GM23338 (cell line): ENCODE measurements around the gene PITRM1. TPM values are rescaled to one million over a fixed set of nuclear protein-coding genes. Genes with fewer than 3 reads are reported as not detected.

Experiments
- ATAC-seq: fragments of 200-7000 bp; cut with Tn5 transposase; 3 replicates; pipeline ENCODE4 v1.9.1; 2020
- DNase-seq: peaks from one replicate; pipeline ENCODE4 v3.0.0-alpha.2; 2015; ENCODE audit warnings: low spot score
- H2AFZ ChIP-seq: fragments of 200-600 bp; sonication (generic); 2 replicates; pipeline ENCODE4 v1.8.0; 2016; ENCODE audit warnings: antibody characterized with exemption, mild to moderate bottlenecking, moderate library complexity
- H3F3A ChIP-seq: fragments of 200-600 bp; sonication (generic); replicated peaks from 2 replicates; pipeline ENCODE4 v1.8.0; 2017; ENCODE audit warnings: antibody characterized with exemption, mixed run types, low read depth
- H3K27ac ChIP-seq: fragments of 200-600 bp; sonication (generic); 2 replicates; pipeline ENCODE4 v1.6.1; 2016; ENCODE audit warnings: low read depth
- H3K27me3 ChIP-seq: fragments of 200-600 bp; sonication (generic); 2 replicates; pipeline ENCODE4 v1.8.0; 2016; ENCODE audit warnings: mild to moderate bottlenecking, mixed run types, moderate library complexity; ENCODE audit not compliant: insufficient read depth
- H3K36me3 ChIP-seq: fragments of 200-600 bp; sonication (generic); 2 replicates; pipeline ENCODE4 v1.8.0; 2016; ENCODE audit warnings: mild to moderate bottlenecking; ENCODE audit not compliant: insufficient read depth
- H3K4me1 ChIP-seq: fragments of 200-600 bp; sonication (generic); 2 replicates; pipeline ENCODE4 v1.8.0; 2016; ENCODE audit warnings: mild to moderate bottlenecking, moderate library complexity; ENCODE audit not compliant: insufficient read depth
- H3K4me2 ChIP-seq: fragments of 200-600 bp; sonication (generic); 2 replicates; pipeline ENCODE4 v1.7.1; 2017; ENCODE audit warnings: mixed run types
- H3K4me3 ChIP-seq: fragments of 200-600 bp; sonication (generic); 2 replicates; pipeline ENCODE4 v1.6.1; 2016; ENCODE audit warnings: mixed run types
- H3K79me2 ChIP-seq: fragments of 200-600 bp; sonication (generic); replicated peaks from 2 replicates; pipeline ENCODE4 v1.8.0; 2017; ENCODE audit warnings: mild to moderate bottlenecking; ENCODE audit not compliant: insufficient read depth
- H3K9me2 ChIP-seq: fragments of 200-600 bp; sonication (generic); 2 replicates; pipeline ENCODE4 v1.8.0; 2017; ENCODE audit not compliant: insufficient read depth
- H4K20me1 ChIP-seq: fragments of 200-600 bp; sonication (generic); replicated peaks from 2 replicates; pipeline ENCODE4 v1.8.0; 2017; ENCODE audit warnings: mild to moderate bottlenecking; ENCODE audit not compliant: insufficient read depth
- H3K27ac Mint-ChIP-seq: 2 replicates; pipeline ENCODE4 v1.8.0; 2020; ENCODE audit warnings: inconsistent platforms, mild to moderate bottlenecking, moderate library complexity, mixed read lengths
- H3K27me3 Mint-ChIP-seq: 3 replicates; pipeline ENCODE4 v1.8.0; 2022; ENCODE audit warnings: low read depth, mild to moderate bottlenecking, moderate library complexity, mixed read lengths, inconsistent platforms; ENCODE audit not compliant: insufficient read depth, poor library complexity
- H3K36me3 Mint-ChIP-seq: 3 replicates; pipeline ENCODE4 v1.8.0; 2021; ENCODE audit warnings: low read depth, mild to moderate bottlenecking, inconsistent platforms, moderate library complexity, mixed read lengths
- H3K4me1 Mint-ChIP-seq: 3 replicates; pipeline ENCODE4 v1.8.0; 2020; ENCODE audit warnings: mild to moderate bottlenecking, inconsistent platforms, mixed read lengths
- H3K4me3 Mint-ChIP-seq: 3 replicates; pipeline ENCODE4 v1.8.0; 2021; ENCODE audit warnings: moderate library complexity, mild to moderate bottlenecking, inconsistent platforms, mixed read lengths
- H3K9me3 Mint-ChIP-seq: 3 replicates; pipeline ENCODE4 v1.8.0; 2020; ENCODE audit warnings: moderate library complexity, mild to moderate bottlenecking, inconsistent platforms, mixed read lengths
- CREB1 ChIP-seq: fragments of 250-450 bp; sonication (Bioruptor Pico); IDR thresholded peaks from 2 replicates; pipeline ENCODE4 v1.5.0; 2020; ENCODE audit warnings: low read depth, mild to moderate bottlenecking, moderate library complexity
- EZH2 ChIP-seq: fragments of 200-600 bp; sonication (generic); IDR thresholded peaks from one replicate; pipeline ENCODE4 v1.8.0; 2017; ENCODE audit warnings: antibody characterized with exemption, mild to moderate bottlenecking, low read depth; ENCODE audit not compliant: unreplicated experiment
- EZH2phosphoT487 ChIP-seq: fragments of 200-600 bp; sonication (generic); IDR thresholded peaks from one replicate; pipeline ENCODE4 v1.8.1; 2018; ENCODE audit warnings: antibody characterized with exemption; ENCODE audit not compliant: unreplicated experiment
- JUNB ChIP-seq: IDR thresholded peaks from one replicate; pipeline ENCODE4 v1.6.1; 2016; ENCODE audit warnings: antibody characterized with exemption; ENCODE audit not compliant: unreplicated experiment
- NANOG ChIP-seq: IDR thresholded peaks from 2 replicates; pipeline ENCODE4 v1.6.1; 2016; ENCODE audit warnings: antibody characterized with exemption, borderline replicate concordance
- POLR2AphosphoS5 ChIP-seq: IDR thresholded peaks from 2 replicates; pipeline ENCODE4 v1.6.1; 2016; ENCODE audit warnings: antibody characterized with exemption, low read depth
- STAT1 ChIP-seq: IDR thresholded peaks from one replicate; pipeline ENCODE4 v1.6.1; 2016; ENCODE audit warnings: antibody characterized with exemption; ENCODE audit not compliant: unreplicated experiment
- ZNF114 ChIP-seq: fragments of 250-450 bp; sonication (Bioruptor Pico); IDR thresholded peaks from 2 replicates; pipeline ENCODE4 v1.5.0; 2020; ENCODE audit warnings: mild to moderate bottlenecking, moderate library complexity
- ZNF331 ChIP-seq: fragments of 250-450 bp; sonication (Bioruptor Pico); IDR thresholded peaks from 2 replicates; pipeline ENCODE4 v1.5.0; 2020; ENCODE audit warnings: low read depth, mild to moderate bottlenecking, moderate library complexity
- polyA plus RNA-seq: library from polyadenylated mRNA; unstranded; fragments of >200 nt; fragmentation: Nextera tagmentation; extraction: Ambion mirVana; gene quantifications from 2 replicates; pipeline ENCODE4 v1.2.1, GENCODE V29; 2016
- total RNA-seq: library from RNA; depleted of rRNA; stranded (reverse); fragments of >200 nt; shearing (Covaris generic); gene quantifications from 2 replicates; pipeline ENCODE4 v1.2.3, GENCODE V29; 2014
- TF ChIP-seq, protein P1 (sequence below): IDR thresholded peaks from one replicate; pipeline ENCODE4 v1.6.1; 2018; ENCODE audit warnings: antibody characterized with exemption; ENCODE audit not compliant: unreplicated experiment
- TF ChIP-seq, protein P2 (sequence below), 2 experiments: fragments of 200-600 bp in 1 of 2; sonication (generic) in 1 of 2; conservative IDR thresholded peaks; 2 replicates each; pipeline versions ENCODE4 v1.5.1 to v1.6.1; 2016 to 2017; ENCODE audit warnings: antibody characterized with exemption in 2 of 2, low read depth in 2 of 2, mild to moderate bottlenecking in 2 of 2, moderate library complexity in 1 of 2
- TF ChIP-seq, protein P3 (sequence below): IDR thresholded peaks from 2 replicates; pipeline ENCODE4 v1.6.1; 2016; ENCODE audit warnings: antibody characterized with exemption
- TF ChIP-seq, protein P4 (sequence below): fragments of 250-450 bp; sonication (Bioruptor Pico); IDR thresholded peaks from 2 replicates; pipeline ENCODE4 v1.5.0; 2020; ENCODE audit warnings: mild to moderate bottlenecking, moderate library complexity

PITRM1 gene
- total and polyA plus RNA-seq, 2 experiments from 2014 or later = 29.0 to 33.0 TPM

DNA sequence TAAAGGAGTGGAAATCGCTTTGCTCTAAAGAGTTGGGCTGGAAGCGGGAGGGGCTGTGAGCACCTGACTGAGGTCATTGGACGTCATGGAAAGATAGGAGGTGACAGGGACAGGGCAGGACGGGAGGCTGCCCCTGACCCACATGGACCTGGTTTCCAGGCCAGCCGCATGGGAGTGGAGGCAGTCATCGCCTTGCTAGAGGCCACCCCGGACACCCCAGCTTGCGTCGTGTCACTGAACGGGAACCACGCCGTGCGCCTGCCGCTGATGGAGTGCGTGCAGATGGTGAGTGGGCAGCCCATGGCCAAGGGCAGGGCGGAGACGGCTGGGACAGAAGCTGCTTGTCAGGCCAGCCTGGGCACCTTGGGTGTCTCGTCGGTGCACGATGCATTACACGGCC is 63.4 kb downstream of the PITRM1 start:
- no peak for DNase-seq
- no peak overlapping the region for H3K4me3 Mint-ChIP-seq
- H3K9me2 ChIP-seq = 0 out of 2 replicates have a peak, but pooled peaks cover 4% of the 10 kb centered on the region
- no peaks in the 10 kb centered on the region for H3K9me3 Mint-ChIP-seq
- peaks cover 1% of the 10 kb centered on the region for H3K27me3 Mint-ChIP-seq
- no peak for ATAC-seq
- no peak overlapping the region for H3K4me3 ChIP-seq
- TF ChIP-seq, protein P1, sequence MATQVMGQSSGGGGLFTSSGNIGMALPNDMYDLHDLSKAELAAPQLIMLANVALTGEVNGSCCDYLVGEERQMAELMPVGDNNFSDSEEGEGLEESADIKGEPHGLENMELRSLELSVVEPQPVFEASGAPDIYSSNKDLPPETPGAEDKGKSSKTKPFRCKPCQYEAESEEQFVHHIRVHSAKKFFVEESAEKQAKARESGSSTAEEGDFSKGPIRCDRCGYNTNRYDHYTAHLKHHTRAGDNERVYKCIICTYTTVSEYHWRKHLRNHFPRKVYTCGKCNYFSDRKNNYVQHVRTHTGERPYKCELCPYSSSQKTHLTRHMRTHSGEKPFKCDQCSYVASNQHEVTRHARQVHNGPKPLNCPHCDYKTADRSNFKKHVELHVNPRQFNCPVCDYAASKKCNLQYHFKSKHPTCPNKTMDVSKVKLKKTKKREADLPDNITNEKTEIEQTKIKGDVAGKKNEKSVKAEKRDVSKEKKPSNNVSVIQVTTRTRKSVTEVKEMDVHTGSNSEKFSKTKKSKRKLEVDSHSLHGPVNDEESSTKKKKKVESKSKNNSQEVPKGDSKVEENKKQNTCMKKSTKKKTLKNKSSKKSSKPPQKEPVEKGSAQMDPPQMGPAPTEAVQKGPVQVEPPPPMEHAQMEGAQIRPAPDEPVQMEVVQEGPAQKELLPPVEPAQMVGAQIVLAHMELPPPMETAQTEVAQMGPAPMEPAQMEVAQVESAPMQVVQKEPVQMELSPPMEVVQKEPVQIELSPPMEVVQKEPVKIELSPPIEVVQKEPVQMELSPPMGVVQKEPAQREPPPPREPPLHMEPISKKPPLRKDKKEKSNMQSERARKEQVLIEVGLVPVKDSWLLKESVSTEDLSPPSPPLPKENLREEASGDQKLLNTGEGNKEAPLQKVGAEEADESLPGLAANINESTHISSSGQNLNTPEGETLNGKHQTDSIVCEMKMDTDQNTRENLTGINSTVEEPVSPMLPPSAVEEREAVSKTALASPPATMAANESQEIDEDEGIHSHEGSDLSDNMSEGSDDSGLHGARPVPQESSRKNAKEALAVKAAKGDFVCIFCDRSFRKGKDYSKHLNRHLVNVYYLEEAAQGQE = no peak
- no peak for TF ChIP-seq EZH2
- no peak for TF ChIP-seq ZNF114 (CRISPR knock-in tag)
- TF ChIP-seq EZH2phosphoT487 = no peak
- TF ChIP-seq NANOG = no peak
- TF ChIP-seq STAT1 = no peak
- TF ChIP-seq, protein P2, sequence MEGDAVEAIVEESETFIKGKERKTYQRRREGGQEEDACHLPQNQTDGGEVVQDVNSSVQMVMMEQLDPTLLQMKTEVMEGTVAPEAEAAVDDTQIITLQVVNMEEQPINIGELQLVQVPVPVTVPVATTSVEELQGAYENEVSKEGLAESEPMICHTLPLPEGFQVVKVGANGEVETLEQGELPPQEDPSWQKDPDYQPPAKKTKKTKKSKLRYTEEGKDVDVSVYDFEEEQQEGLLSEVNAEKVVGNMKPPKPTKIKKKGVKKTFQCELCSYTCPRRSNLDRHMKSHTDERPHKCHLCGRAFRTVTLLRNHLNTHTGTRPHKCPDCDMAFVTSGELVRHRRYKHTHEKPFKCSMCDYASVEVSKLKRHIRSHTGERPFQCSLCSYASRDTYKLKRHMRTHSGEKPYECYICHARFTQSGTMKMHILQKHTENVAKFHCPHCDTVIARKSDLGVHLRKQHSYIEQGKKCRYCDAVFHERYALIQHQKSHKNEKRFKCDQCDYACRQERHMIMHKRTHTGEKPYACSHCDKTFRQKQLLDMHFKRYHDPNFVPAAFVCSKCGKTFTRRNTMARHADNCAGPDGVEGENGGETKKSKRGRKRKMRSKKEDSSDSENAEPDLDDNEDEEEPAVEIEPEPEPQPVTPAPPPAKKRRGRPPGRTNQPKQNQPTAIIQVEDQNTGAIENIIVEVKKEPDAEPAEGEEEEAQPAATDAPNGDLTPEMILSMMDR (conservative IDR thresholded peaks at IDR 0.05; ENCODE audit: low read depth in 2 of 2) = no peak
- TF ChIP-seq, protein P3, sequence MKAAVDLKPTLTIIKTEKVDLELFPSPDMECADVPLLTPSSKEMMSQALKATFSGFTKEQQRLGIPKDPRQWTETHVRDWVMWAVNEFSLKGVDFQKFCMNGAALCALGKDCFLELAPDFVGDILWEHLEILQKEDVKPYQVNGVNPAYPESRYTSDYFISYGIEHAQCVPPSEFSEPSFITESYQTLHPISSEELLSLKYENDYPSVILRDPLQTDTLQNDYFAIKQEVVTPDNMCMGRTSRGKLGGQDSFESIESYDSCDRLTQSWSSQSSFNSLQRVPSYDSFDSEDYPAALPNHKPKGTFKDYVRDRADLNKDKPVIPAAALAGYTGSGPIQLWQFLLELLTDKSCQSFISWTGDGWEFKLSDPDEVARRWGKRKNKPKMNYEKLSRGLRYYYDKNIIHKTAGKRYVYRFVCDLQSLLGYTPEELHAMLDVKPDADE = no peak
- TF ChIP-seq JUNB = no peak
- TF ChIP-seq ZNF331 (CRISPR knock-in tag) = no peak
- TF ChIP-seq, protein P4, sequence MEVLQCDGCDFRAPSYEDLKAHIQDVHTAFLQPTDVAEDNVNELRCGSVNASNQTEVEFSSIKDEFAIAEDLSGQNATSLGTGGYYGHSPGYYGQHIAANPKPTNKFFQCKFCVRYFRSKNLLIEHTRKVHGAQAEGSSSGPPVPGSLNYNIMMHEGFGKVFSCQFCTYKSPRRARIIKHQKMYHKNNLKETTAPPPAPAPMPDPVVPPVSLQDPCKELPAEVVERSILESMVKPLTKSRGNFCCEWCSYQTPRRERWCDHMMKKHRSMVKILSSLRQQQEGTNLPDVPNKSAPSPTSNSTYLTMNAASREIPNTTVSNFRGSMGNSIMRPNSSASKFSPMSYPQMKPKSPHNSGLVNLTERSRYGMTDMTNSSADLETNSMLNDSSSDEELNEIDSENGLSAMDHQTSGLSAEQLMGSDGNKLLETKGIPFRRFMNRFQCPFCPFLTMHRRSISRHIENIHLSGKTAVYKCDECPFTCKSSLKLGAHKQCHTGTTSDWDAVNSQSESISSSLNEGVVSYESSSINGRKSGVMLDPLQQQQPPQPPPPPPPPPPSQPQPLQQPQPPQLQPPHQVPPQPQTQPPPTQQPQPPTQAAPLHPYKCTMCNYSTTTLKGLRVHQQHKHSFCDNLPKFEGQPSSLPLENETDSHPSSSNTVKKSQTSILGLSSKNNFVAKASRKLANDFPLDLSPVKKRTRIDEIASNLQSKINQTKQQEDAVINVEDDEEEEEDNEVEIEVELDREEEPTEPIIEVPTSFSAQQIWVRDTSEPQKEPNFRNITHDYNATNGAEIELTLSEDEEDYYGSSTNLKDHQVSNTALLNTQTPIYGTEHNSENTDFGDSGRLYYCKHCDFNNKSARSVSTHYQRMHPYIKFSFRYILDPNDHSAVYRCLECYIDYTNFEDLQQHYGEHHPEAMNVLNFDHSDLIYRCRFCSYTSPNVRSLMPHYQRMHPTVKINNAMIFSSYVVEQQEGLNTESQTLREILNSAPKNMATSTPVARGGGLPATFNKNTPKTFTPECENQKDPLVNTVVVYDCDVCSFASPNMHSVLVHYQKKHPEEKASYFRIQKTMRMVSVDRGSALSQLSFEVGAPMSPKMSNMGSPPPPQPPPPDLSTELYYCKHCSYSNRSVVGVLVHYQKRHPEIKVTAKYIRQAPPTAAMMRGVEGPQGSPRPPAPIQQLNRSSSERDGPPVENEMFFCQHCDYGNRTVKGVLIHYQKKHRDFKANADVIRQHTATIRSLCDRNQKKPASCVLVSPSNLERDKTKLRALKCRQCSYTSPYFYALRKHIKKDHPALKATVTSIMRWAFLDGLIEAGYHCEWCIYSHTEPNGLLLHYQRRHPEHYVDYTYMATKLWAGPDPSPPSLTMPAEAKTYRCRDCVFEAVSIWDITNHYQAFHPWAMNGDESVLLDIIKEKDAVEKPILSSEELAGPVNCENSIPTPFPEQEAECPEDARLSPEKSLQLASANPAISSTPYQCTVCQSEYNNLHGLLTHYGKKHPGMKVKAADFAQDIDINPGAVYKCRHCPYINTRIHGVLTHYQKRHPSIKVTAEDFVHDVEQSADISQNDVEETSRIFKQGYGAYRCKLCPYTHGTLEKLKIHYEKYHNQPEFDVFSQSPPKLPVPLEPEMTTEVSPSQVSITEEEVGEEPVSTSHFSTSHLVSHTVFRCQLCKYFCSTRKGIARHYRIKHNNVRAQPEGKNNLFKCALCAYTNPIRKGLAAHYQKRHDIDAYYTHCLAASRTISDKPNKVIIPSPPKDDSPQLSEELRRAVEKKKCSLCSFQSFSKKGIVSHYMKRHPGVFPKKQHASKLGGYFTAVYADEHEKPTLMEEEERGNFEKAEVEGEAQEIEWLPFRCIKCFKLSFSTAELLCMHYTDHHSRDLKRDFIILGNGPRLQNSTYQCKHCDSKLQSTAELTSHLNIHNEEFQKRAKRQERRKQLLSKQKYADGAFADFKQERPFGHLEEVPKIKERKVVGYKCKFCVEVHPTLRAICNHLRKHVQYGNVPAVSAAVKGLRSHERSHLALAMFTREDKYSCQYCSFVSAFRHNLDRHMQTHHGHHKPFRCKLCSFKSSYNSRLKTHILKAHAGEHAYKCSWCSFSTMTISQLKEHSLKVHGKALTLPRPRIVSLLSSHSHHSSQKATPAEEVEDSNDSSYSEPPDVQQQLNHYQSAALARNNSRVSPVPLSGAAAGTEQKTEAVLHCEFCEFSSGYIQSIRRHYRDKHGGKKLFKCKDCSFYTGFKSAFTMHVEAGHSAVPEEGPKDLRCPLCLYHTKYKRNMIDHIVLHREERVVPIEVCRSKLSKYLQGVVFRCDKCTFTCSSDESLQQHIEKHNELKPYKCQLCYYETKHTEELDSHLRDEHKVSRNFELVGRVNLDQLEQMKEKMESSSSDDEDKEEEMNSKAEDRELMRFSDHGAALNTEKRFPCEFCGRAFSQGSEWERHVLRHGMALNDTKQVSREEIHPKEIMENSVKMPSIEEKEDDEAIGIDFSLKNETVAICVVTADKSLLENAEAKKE = no peak
- TF ChIP-seq CREB1 (CRISPR knock-in tag) = no peak
- no peak for TF ChIP-seq POLR2AphosphoS5
- no peaks in the 10 kb centered on the region for H3K4me1 ChIP-seq
- no peaks in the 10 kb centered on the region for H3K4me1 Mint-ChIP-seq
- H3K27ac Mint-ChIP-seq = no peak overlapping the region
- no peaks in the 10 kb centered on the region for H3K27me3 ChIP-seq
- H2AFZ ChIP-seq = no peak overlapping the region
- H3K36me3 ChIP-seq = peaks cover 14% of the 10 kb centered on the region
- H3K79me2 ChIP-seq = no peaks in the 10 kb centered on the region; the same call in 1 of the 2 replicates
- no peak overlapping the region for H3K4me2 ChIP-seq
- H4K20me1 ChIP-seq = peaks cover 12% of the 10 kb centered on the region
- peaks cover 6% of the 10 kb centered on the region; the same call in 1 of the 2 replicates for H3F3A ChIP-seq
- peaks cover 86% of the 10 kb centered on the region for H3K36me3 Mint-ChIP-seq
- no peak overlapping the region for H3K27ac ChIP-seq
